H1 (cell line): ENCODE measurements around the gene RYK. TPM values are rescaled to one million over a fixed set of nuclear protein-coding genes. Genes with fewer than 3 reads are reported as not detected.
"Not testable (repeated sequence)": the region's sequence is repeated elsewhere in the genome, so short reads cannot be mapped to it uniquely, and the experiment has no call there.

Experiments used
- CTCF ChIA-PET: fragments of 300-600 bp; sonication (Branson Sonifier 250); formaldehyde crosslinking; loops from one replicate; lab custom pipeline; 2021; ENCODE audit not compliant: partially characterized antibody; lab: Charles Lee
- POLR2A ChIA-PET: fragments of 300-600 bp; sonication (Branson Sonifier 250); formaldehyde crosslinking; loops from one replicate; lab custom pipeline; 2021; ENCODE audit warnings: inconsistent platforms; ENCODE audit not compliant: partially characterized antibody; lab: Charles Lee
- DNase-seq, 2 experiments: peaks; one replicate each; pipeline versions ENCODE4 v3.0.0 to v3.0.0-alpha.2; 2010 to 2022; ENCODE audit warnings: low spot score in 2 of 2, low read depth in 1 of 2, mixed read lengths in 1 of 2
- FAIRE-seq: peaks from 2 replicates; lab custom pipeline; 2011; peaks lifted over from hg19 to GRCh38; lab: Jason Lieb, UNC
- H2AFZ ChIP-seq: 2 replicates; pipeline ENCODE4 v1.8.1; 2012; ENCODE audit warnings: low read length, inconsistent platforms
- H2AK5ac ChIP-seq: 2 replicates; pipeline ENCODE4 v1.6.1; 2013; ENCODE audit warnings: low read depth, low read length
- H2BK120ac ChIP-seq: replicated peaks from 2 replicates; pipeline ENCODE3; 2013; ENCODE audit warnings: low read depth, low read length, inconsistent platforms
- H2BK12ac ChIP-seq: 2 replicates; pipeline ENCODE4 v1.6.1; 2013; ENCODE audit warnings: low read depth, low read length
- H2BK15ac ChIP-seq: 2 replicates; pipeline ENCODE4 v1.6.1; 2013; ENCODE audit warnings: low read length
- H2BK20ac ChIP-seq: 2 replicates; pipeline ENCODE4 v1.6.1; 2013; ENCODE audit warnings: low read length
- H2BK5ac ChIP-seq: 2 replicates; pipeline ENCODE4 v1.6.1; 2013; ENCODE audit warnings: low read depth, low read length
- H3K14ac ChIP-seq: 2 replicates; pipeline ENCODE4 v1.6.1; 2013; ENCODE audit warnings: inconsistent platforms; ENCODE audit not compliant: insufficient read length
- H3K18ac ChIP-seq: 2 replicates; pipeline ENCODE4 v1.6.1; 2013; ENCODE audit warnings: low read length; ENCODE audit errors: extremely low read depth
- H3K23ac ChIP-seq: 2 replicates; pipeline ENCODE4 v1.6.1; 2013; ENCODE audit warnings: inconsistent platforms; ENCODE audit not compliant: insufficient read length
- H3K23me2 ChIP-seq: 2 replicates; pipeline ENCODE4 v1.6.1; 2013; ENCODE audit warnings: low read depth, low read length
- H3K27ac ChIP-seq: 2 replicates; pipeline ENCODE4 v1.6.1; 2011; ENCODE audit warnings: low read depth, low read length, inconsistent platforms
- H3K27me3 ChIP-seq, 4 experiments: replicated peaks in 1 of 4; 1 replicate in 1 of 4; 2 replicates in 3 of 4; pipeline versions ENCODE4 v1.6.1 to v1.8.1; 2011 to 2013; ENCODE audit warnings: low read length in 3 of 4, mild to moderate bottlenecking in 3 of 4, inconsistent platforms in 2 of 4, mixed read lengths in 2 of 4, moderate library complexity in 1 of 4; ENCODE audit not compliant: control insufficient read depth in 3 of 4, insufficient read depth in 3 of 4; ENCODE audit errors: extremely low read depth in 1 of 4
- H3K36me3 ChIP-seq, 4 experiments: 2 replicates each; pipeline versions ENCODE4 v1.6.1 to v1.8.1; 2011 to 2013; ENCODE audit warnings: mild to moderate bottlenecking in 4 of 4, low read length in 3 of 4, moderate library complexity in 2 of 4, control low read depth in 1 of 4, inconsistent platforms in 1 of 4; ENCODE audit not compliant: insufficient read depth in 4 of 4, control insufficient read depth in 2 of 4
- H3K4ac ChIP-seq: replicated peaks from 2 replicates; pipeline ENCODE3; 2013; ENCODE audit warnings: low read length, low read depth, mixed read lengths, inconsistent platforms; ENCODE audit not compliant: insufficient read length
- H3K4me1 ChIP-seq, 4 experiments: replicated peaks in 1 of 4; 1 replicate in 1 of 4; 2 replicates in 3 of 4; pipeline versions ENCODE4 v1.6.1 to v1.8.1; 2011 to 2013; ENCODE audit warnings: low read length in 3 of 4, inconsistent platforms in 2 of 4, mixed read lengths in 1 of 4; ENCODE audit not compliant: insufficient read depth in 4 of 4, control insufficient read depth in 3 of 4
- H3K4me2 ChIP-seq, 2 experiments: 2 replicates each; pipeline versions ENCODE4 v1.6.1 to v1.8.1; 2011 to 2013; ENCODE audit warnings: low read depth in 2 of 2, low read length in 2 of 2, control low read depth in 1 of 2, inconsistent platforms in 1 of 2, mild to moderate bottlenecking in 1 of 2; ENCODE audit not compliant: insufficient read depth in 1 of 2
- H3K4me3 ChIP-seq, 4 experiments: fragments of 200-600, 300-600 bp in 1 of 4; sonication (generic), shearing (Covaris generic), sonication (Bioruptor Twin) in 1 of 4; 2 replicates each; pipeline versions ENCODE4 v1.5.1 to v1.8.1; 2011 to 2016; ENCODE audit warnings: low read length in 4 of 4, low read depth in 3 of 4, control low read depth in 2 of 4, inconsistent platforms in 2 of 4, mild to moderate bottlenecking in 2 of 4, mixed read lengths in 1 of 4, moderate library complexity in 1 of 4; ENCODE audit not compliant: insufficient read depth in 2 of 4; ENCODE audit errors: extremely low read depth in 1 of 4
- H3K56ac ChIP-seq: replicated peaks from 2 replicates; pipeline ENCODE3; 2013; ENCODE audit warnings: low read depth, mild to moderate bottlenecking, mixed read lengths, low read length, inconsistent platforms; ENCODE audit not compliant: insufficient read length
- H3K79me1 ChIP-seq: 2 replicates; pipeline ENCODE4 v1.6.1; 2013; ENCODE audit warnings: low read depth, low read length, control low read depth
- H3K79me2 ChIP-seq, 2 experiments: 2 replicates each; pipeline versions ENCODE4 v1.6.1 to v1.8.1; 2012 to 2013; ENCODE audit warnings: low read length in 2 of 2, mild to moderate bottlenecking in 2 of 2, inconsistent platforms in 1 of 2; ENCODE audit not compliant: insufficient read depth in 2 of 2, control insufficient read depth in 1 of 2
- H3K9ac ChIP-seq, 4 experiments: replicated peaks in 1 of 4; 1 replicate in 1 of 4; 2 replicates in 3 of 4; pipeline versions ENCODE4 v1.6.1 to v1.8.1; 2011 to 2013; ENCODE audit warnings: low read depth in 3 of 4, low read length in 3 of 4, control low read depth in 2 of 4, mild to moderate bottlenecking in 2 of 4, moderate library complexity in 2 of 4, inconsistent platforms in 1 of 4; ENCODE audit errors: extremely low read depth in 1 of 4
- H3K9me3 ChIP-seq, 2 experiments: 2 replicates each; pipeline versions ENCODE4 v1.6.1 to v1.8.1; 2012 to 2013; ENCODE audit warnings: mild to moderate bottlenecking in 2 of 2, moderate library complexity in 2 of 2, control low read depth in 1 of 2, inconsistent platforms in 1 of 2, low read depth in 1 of 2, low read length in 1 of 2, mixed read lengths in 1 of 2; ENCODE audit not compliant: insufficient read depth in 2 of 2
- H4K20me1 ChIP-seq, 2 experiments: replicated peaks in 1 of 2; 2 replicates each; pipeline versions ENCODE3 to v1.8.1; 2011 to 2013; ENCODE audit warnings: inconsistent platforms in 2 of 2, low read length in 2 of 2, mild to moderate bottlenecking in 1 of 2; ENCODE audit not compliant: insufficient read depth in 2 of 2, control insufficient read depth in 1 of 2
- H4K5ac ChIP-seq: 2 replicates; pipeline ENCODE4 v1.6.1; 2013; ENCODE audit warnings: low read length, low read depth, mixed read lengths, inconsistent platforms; ENCODE audit not compliant: insufficient read length
- H4K8ac ChIP-seq: 2 replicates; pipeline ENCODE4 v1.8.0; 2013; ENCODE audit warnings: mild to moderate bottlenecking, moderate library complexity, low read length, inconsistent platforms; ENCODE audit not compliant: insufficient read depth; ENCODE audit errors: extremely low read depth
- H4K91ac ChIP-seq: replicated peaks from 2 replicates; pipeline ENCODE3; 2013; ENCODE audit warnings: low read length, mixed read lengths, inconsistent platforms; ENCODE audit not compliant: insufficient read length
- CBX5 ChIP-seq: fragments of 300-800, 300-1000 bp; sonication (generic); IDR thresholded peaks from 2 replicates; pipeline ENCODE4 v1.7.1; 2016; ENCODE audit warnings: antibody characterized with exemption, low read length, low read depth
- EZH2 ChIP-seq: fragments of 200-600 bp; sonication (generic); IDR thresholded peaks from 2 replicates; pipeline ENCODE4 v1.7.1; 2012; ENCODE audit warnings: low read depth, mild to moderate bottlenecking, moderate library complexity, low read length, inconsistent platforms; ENCODE audit not compliant: severe bottlenecking
- GABPA ChIP-seq: IDR thresholded peaks from 2 replicates; pipeline ENCODE4 v1.6.1; 2011; ENCODE audit warnings: mild to moderate bottlenecking, low read length, moderate library complexity, borderline replicate concordance; ENCODE audit not compliant: insufficient read depth
- HDAC2 ChIP-seq, 2 experiments: fragments of 300-600 bp in 1 of 2; sonication (generic) in 1 of 2; IDR thresholded peaks; 2 replicates each; pipeline ENCODE4 v1.6.1; 2011 to 2012; ENCODE audit warnings: low read depth in 2 of 2, low read length in 2 of 2, mild to moderate bottlenecking in 2 of 2, moderate library complexity in 2 of 2, borderline replicate concordance in 1 of 2, inconsistent platforms in 1 of 2
- KDM4A ChIP-seq: IDR thresholded peaks from one replicate; pipeline ENCODE4 v1.7.1; 2012; ENCODE audit warnings: low read depth, mild to moderate bottlenecking, moderate library complexity, low read length, inconsistent platforms; ENCODE audit not compliant: severe bottlenecking
- MAX ChIP-seq: IDR thresholded peaks from 2 replicates; pipeline ENCODE4 v1.6.1; 2012; ENCODE audit warnings: inconsistent platforms
- RFX5 ChIP-seq: IDR thresholded peaks from 2 replicates; pipeline ENCODE4 v1.6.1; 2011; ENCODE audit warnings: low read depth, low read length, improper control_type of control experiment, borderline replicate concordance
- WGBS, 2 experiments: shearing (Covaris generic) in 1 of 2; methylation state at CpG; one replicate each; pipeline versions ENCODE4 v1.1.6 to v1.1.7; 2013 to 2015; ENCODE audit warnings: low lambda C conversion rate in 2 of 2, mixed read lengths in 2 of 2, inconsistent platforms in 1 of 2, low coverage in 1 of 2, missing lambda C conversion rate in 1 of 2; ENCODE audit not compliant: insufficient replicate concordance in 2 of 2, insufficient coverage in 1 of 2, insufficient read length in 1 of 2; ENCODE audit errors: extremely low coverage in 1 of 2, missing lambda C conversion rate in 1 of 2; 5-methylcytosine and 5-hydroxymethylcytosine counted together
- polyA plus RNA-seq, 7 experiments: library from polyadenylated mRNA; depleted of rRNA in 3 of 7; stranded (reverse) in 5 of 7; unstranded in 2 of 7; fragments of >200 nt in 5 of 7; fragments of 200-250 nt in 2 of 7; gene quantifications; 1 replicate in 5 of 7; 2 replicates in 1 of 7; 4 replicates in 1 of 7; pipeline versions ENCODE4 v1.2.1 to v1.2.3, GENCODE V29; 2011 to 2013; ENCODE audit warnings: missing spikeins in 2 of 7, mixed read lengths in 2 of 7
- total RNA-seq: library from RNA; stranded (reverse); fragmentation: NEBNext Ultra II Directional; extraction: Animal tissue kit (Norgen Biotek cat#: 25700); gene quantifications from 2 replicates; pipeline ENCODE4 v1.2.1, GENCODE V29; 2021

Gene RYK
- total and polyA plus RNA-seq, 2 of the 8 experiments (the other 6 are each of a cell fraction or from before 2014, with no cell fraction given): 30.5 to 63.8 TPM

- TF ChIP-seq MAX (no peak), RFX5 (no peak), HDAC2 (IDR thresholded peaks at IDR 0.05; ENCODE audit: borderline replicate concordance in 1 of 2, low read depth in 2 of 2, low read length in 2 of 2) (no peak), CBX5 (no peak), GABPA (no peak), KDM4A (no peak), EZH2 (no peak)
These were observed 22.6 kb downstream of the RYK start (continued) for GRCh38 chr3:134228035-134228434.

GRCh38 chr3:134224796-134225156 lies 25.9 kb downstream of the RYK start:
- H3K4ac ChIP-seq, H3K9me3 ChIP-seq, H3K56ac ChIP-seq, H3K23me2 ChIP-seq, H2BK5ac ChIP-seq, FAIRE-seq, H2BK12ac ChIP-seq, H3K23ac ChIP-seq, H4K5ac ChIP-seq, H4K20me1 ChIP-seq, H2BK15ac ChIP-seq, H3K14ac ChIP-seq, H2AFZ ChIP-seq, H3K4me2 ChIP-seq, H2BK20ac ChIP-seq, H2BK120ac ChIP-seq, H3K4me1 ChIP-seq, H3K27ac ChIP-seq, H2AK5ac ChIP-seq, H3K9ac ChIP-seq, H3K79me1 ChIP-seq, H4K8ac ChIP-seq, H3K18ac ChIP-seq, H3K27me3 ChIP-seq, H3K36me3 ChIP-seq, H4K91ac ChIP-seq, DNase-seq, H3K4me3 ChIP-seq: not testable (repeated sequence)
- H3K79me2 ChIP-seq: peaks cover 4 to 86% of the 10 kb centered on the region in 2 experiments
- ChIA-PET POLR2A (interaction anchor here (0.9 to 1.3 kb wide), 2 partner anchors 8 to 19 kb away, joined by 3 to 4 read pairs; no protein-coding TSS in a partner anchor), CTCF (interaction anchor here (0.7 to 8.8 kb wide), 20 partner anchors 8 to 407 kb away, joined by 3 to 88 read pairs (median 5); no protein-coding TSS in a partner anchor)
- 100% methylated on average over 1 of the region's 1 CpG; no CpG with 5 or more reads in 1 of the 2 experiments for WGBS, 2 experiments
